Neuron (in vitro differentiated cells): ENCODE measurements around the gene AKR1C1.
"Not testable (repeated sequence)": the region's sequence is repeated elsewhere in the genome, so short reads cannot be mapped to it uniquely, and the experiment has no call there.

Experiments used
- H2AFZ ChIP-seq: one replicate; pipeline ENCODE4 v1.6.1; 2013; ENCODE audit warnings: low read depth, mild to moderate bottlenecking, inconsistent platforms, low read length, moderate library complexity
- H3K27me3 ChIP-seq: one replicate; pipeline ENCODE4 v1.6.1; 2013; ENCODE audit warnings: low read length; ENCODE audit not compliant: insufficient read depth
- H3K36me3 ChIP-seq: one replicate; pipeline ENCODE4 v1.6.1; 2013; ENCODE audit warnings: low read length; ENCODE audit not compliant: insufficient read depth
- H3K4me1 ChIP-seq: one replicate; pipeline ENCODE4 v1.6.1; 2013; ENCODE audit warnings: low read length; ENCODE audit not compliant: insufficient read depth
- H3K4me3 ChIP-seq: 2 replicates; pipeline ENCODE4 v1.5.1; 2013; ENCODE audit warnings: mild to moderate bottlenecking, low read length, moderate library complexity
- H3K9me3 ChIP-seq: one replicate; pipeline ENCODE4 v1.6.1; 2013; ENCODE audit warnings: low read length

Gene AKR1C1

GRCh38 chr10:5004501-5004900 is 41.3 kb downstream of the AKR1C1 start:
- not testable (repeated sequence) for H2AFZ ChIP-seq, H3K4me1 ChIP-seq, H3K9me3 ChIP-seq, H3K4me3 ChIP-seq, H3K27me3 ChIP-seq, H3K36me3 ChIP-seq

- H3K4me1 ChIP-seq, H2AFZ ChIP-seq, H3K9me3 ChIP-seq, H3K27me3 ChIP-seq, H3K36me3 ChIP-seq, H3K4me3 ChIP-seq: not testable (repeated sequence)
These were observed 45.8 kb downstream of the AKR1C1 start for GRCh38 chr10:5008857-5009548.

- not testable (repeated sequence) for H3K4me1 ChIP-seq, H2AFZ ChIP-seq, H3K9me3 ChIP-seq, H3K27me3 ChIP-seq, H3K4me3 ChIP-seq, H3K36me3 ChIP-seq
These were observed 46.8 kb downstream of the AKR1C1 start for GRCh38 chr10:5010043-5010442.

- not testable (repeated sequence) for H3K36me3 ChIP-seq, H3K4me3 ChIP-seq, H3K4me1 ChIP-seq, H3K9me3 ChIP-seq, H3K27me3 ChIP-seq, H2AFZ ChIP-seq
These were observed 48.2 kb downstream of the AKR1C1 start for GRCh38 chr10:5011392-5011791.

GRCh38 chr10:5012595-5012994 is 49.4 kb downstream of the AKR1C1 start:
- Histone ChIP-seq H3K36me3 (no peaks in the 10 kb centered on the region), H3K4me1 (no peaks in the 10 kb centered on the region), H3K27me3 (no peaks in the 10 kb centered on the region), H3K9me3 (no peaks in the 10 kb centered on the region), H2AFZ (no peak overlapping the region), H3K4me3 (no peak overlapping the region)

GRCh38 chr10:5013385-5013784 is 50.2 kb downstream of the AKR1C1 start:
- Histone ChIP-seq H2AFZ (no peak overlapping the region), H3K27me3 (no peaks in the 10 kb centered on the region), H3K36me3 (no peaks in the 10 kb centered on the region), H3K4me3 (no peak overlapping the region), H3K4me1 (no peaks in the 10 kb centered on the region), H3K9me3 (no peaks in the 10 kb centered on the region)

GRCh38 chr10:5014200-5014910 is 51.1 kb downstream of the AKR1C1 start:
- not testable (repeated sequence) for H3K4me1 ChIP-seq, H3K9me3 ChIP-seq, H3K36me3 ChIP-seq

GRCh38 chr10:5014936-5015335 is 51.7 kb downstream of the AKR1C1 start:
- no peak overlapping the region for H3K4me3 ChIP-seq

More at GRCh38 chr10:5014200-5014910, 51.1 kb downstream of the AKR1C1 start:
- not testable (repeated sequence) for H3K27me3 ChIP-seq, H3K4me3 ChIP-seq, H2AFZ ChIP-seq

GRCh38 chr10:5018134-5018533 is 54.9 kb downstream of the AKR1C1 start:
- Histone ChIP-seq H3K27me3 (no peaks in the 10 kb centered on the region), H2AFZ (no peak overlapping the region), H3K4me1 (no peaks in the 10 kb centered on the region), H3K4me3 (no peak overlapping the region), H3K36me3 (no peaks in the 10 kb centered on the region), H3K9me3 (no peaks in the 10 kb centered on the region)

More at GRCh38 chr10:5014936-5015335, 51.7 kb downstream of the AKR1C1 start:
- Histone ChIP-seq H3K9me3 (no peaks in the 10 kb centered on the region), H2AFZ (no peak overlapping the region), H3K36me3 (no peaks in the 10 kb centered on the region), H3K4me1 (no peaks in the 10 kb centered on the region), H3K27me3 (no peaks in the 10 kb centered on the region)

GRCh38 chr10:5018671-5019277 is 55.6 kb downstream of the AKR1C1 start:
- H2AFZ ChIP-seq, H3K4me3 ChIP-seq, H3K9me3 ChIP-seq, H3K36me3 ChIP-seq, H3K27me3 ChIP-seq, H3K4me1 ChIP-seq: not testable (repeated sequence)

GRCh38 chr10:5019770-5020612 is 56.8 kb downstream of the AKR1C1 start:
- not testable (repeated sequence) for H3K9me3 ChIP-seq, H2AFZ ChIP-seq, H3K4me3 ChIP-seq, H3K27me3 ChIP-seq, H3K4me1 ChIP-seq, H3K36me3 ChIP-seq

GRCh38 chr10:5021624-5022290 is 58.5 kb downstream of the AKR1C1 start:
- not testable (repeated sequence) for H3K4me1 ChIP-seq, H3K4me3 ChIP-seq, H3K9me3 ChIP-seq, H2AFZ ChIP-seq, H3K27me3 ChIP-seq, H3K36me3 ChIP-seq
